ENCODE results near the gene PLA2G4A. TPM values are rescaled to one million over a fixed set of nuclear protein-coding genes. Genes with fewer than 3 reads are reported as not detected.

Gene PLA2G4A
- total and polyA plus RNA-seq, 2 donors (not counting 1 experiment from before 2014, with no cell fraction given): 0.15 TPM; not detected in 1

GRCh38 chr1:186966456-186966855 lies 137.7 kb downstream of the PLA2G4A start:
- ATAC-seq (ENCODE audit: low read depth): no peak
- intact Hi-C loops (cut with micrococcal nuclease): no loop called here

DNA sequence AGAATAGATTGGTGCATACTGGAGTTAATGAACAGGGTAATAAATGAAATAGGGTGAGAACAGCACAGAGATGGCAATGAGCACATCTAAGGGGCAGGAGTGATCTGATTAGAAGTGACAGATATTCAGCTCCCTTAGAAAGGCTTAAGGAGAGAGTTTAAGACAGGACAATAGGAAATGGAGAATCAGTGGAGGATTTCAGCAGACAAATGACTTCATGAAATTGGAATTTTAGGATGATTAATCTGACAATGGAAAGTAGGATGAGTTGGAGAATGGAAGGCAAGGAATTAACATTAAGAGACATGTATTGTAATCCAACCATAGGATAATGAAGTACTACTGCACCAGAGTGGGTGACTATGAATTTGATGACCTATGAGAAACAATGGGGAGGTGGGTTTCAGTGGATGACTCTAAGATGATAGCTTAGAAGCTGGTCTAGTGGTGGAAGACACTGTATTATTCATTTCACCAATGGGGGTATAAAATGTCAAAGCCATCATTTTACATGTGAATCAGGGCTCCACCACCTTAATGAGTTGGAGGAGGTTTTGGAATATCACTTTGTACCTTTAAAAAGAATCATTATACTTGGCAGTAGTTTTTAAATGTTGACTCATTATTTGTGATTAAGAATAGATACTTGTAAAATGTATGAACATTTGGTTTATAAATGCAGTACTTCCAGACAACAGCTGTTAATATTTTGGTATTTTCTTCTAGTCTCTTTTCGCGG lies 139.1 kb downstream of the PLA2G4A start:
- DNase-seq (no peak), ATAC-seq (ENCODE audit: low read depth) (no peak)
- H3K4me2 ChIP-seq (replicated peaks; ENCODE audit: low read depth, low read length, poor library complexity, severe bottlenecking): no peak overlapping the region
- ChIA-PET CTCF (no interaction called here), POLR2A (no interaction called here)
- Mint-ChIP-seq H3K27me3 (no peaks in the 10 kb centered on the region), H3K27ac (no peak overlapping the region), H3K4me1 (no peaks in the 10 kb centered on the region), H3K4me3 (no peak overlapping the region), H3K9me3 (ENCODE audit: insufficient read depth) (no peaks in the 10 kb centered on the region)
- intact Hi-C loops (cut with micrococcal nuclease): no loop called here
- H3K79me2 ChIP-seq (ENCODE audit: control insufficient read depth, insufficient read depth, low read length): no peaks in the 10 kb centered on the region
- H3K4me3 ChIP-seq (ENCODE audit: control extremely low read depth in 1 of 5, extremely low read depth in 1 of 5, insufficient read depth in 1 of 5, low read depth in 2 of 5, low read length in 4 of 5): no peak overlapping the region
- no peak for TF ChIP-seq EZH2 (IDR thresholded peaks at IDR 0.05; ENCODE audit: borderline replicate concordance, insufficient read depth, low read depth, low read length, poor library complexity, severe bottlenecking)
- TF ChIP-seq, protein P1, sequence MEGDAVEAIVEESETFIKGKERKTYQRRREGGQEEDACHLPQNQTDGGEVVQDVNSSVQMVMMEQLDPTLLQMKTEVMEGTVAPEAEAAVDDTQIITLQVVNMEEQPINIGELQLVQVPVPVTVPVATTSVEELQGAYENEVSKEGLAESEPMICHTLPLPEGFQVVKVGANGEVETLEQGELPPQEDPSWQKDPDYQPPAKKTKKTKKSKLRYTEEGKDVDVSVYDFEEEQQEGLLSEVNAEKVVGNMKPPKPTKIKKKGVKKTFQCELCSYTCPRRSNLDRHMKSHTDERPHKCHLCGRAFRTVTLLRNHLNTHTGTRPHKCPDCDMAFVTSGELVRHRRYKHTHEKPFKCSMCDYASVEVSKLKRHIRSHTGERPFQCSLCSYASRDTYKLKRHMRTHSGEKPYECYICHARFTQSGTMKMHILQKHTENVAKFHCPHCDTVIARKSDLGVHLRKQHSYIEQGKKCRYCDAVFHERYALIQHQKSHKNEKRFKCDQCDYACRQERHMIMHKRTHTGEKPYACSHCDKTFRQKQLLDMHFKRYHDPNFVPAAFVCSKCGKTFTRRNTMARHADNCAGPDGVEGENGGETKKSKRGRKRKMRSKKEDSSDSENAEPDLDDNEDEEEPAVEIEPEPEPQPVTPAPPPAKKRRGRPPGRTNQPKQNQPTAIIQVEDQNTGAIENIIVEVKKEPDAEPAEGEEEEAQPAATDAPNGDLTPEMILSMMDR (IDR thresholded peaks at IDR 0.05): no peak
- H3K27me3 ChIP-seq (replicated peaks in 1 of 4; ENCODE audit: control extremely low read depth in 1 of 4, control insufficient read depth in 3 of 4, insufficient read depth in 4 of 4, low read length in 3 of 4): no peaks in the 10 kb centered on the region
- H3K4me1 ChIP-seq (ENCODE audit: control insufficient read depth in 2 of 2, insufficient read depth in 2 of 2, low read length in 2 of 2): no peaks in the 10 kb centered on the region
- H4K20me1 ChIP-seq (ENCODE audit: control insufficient read depth, insufficient read depth, low read length, poor library complexity, severe bottlenecking): no peaks in the 10 kb centered on the region
- no peaks in the 10 kb centered on the region for H3K36me3 ChIP-seq (replicated peaks in 1 of 2; ENCODE audit: control extremely low read depth in 1 of 2, control insufficient read depth in 1 of 2, extremely low read depth in 1 of 2, insufficient read depth in 2 of 2, low read length in 1 of 2)
- H2AFZ ChIP-seq (ENCODE audit: insufficient read depth, low read depth, low read length, poor library complexity, severe bottlenecking): no peak overlapping the region
- no peaks in the 10 kb centered on the region for H3K9me3 ChIP-seq (ENCODE audit: control extremely low read depth in 1 of 3, control insufficient read depth in 2 of 3, insufficient read depth in 1 of 3, low read length in 2 of 3)
- no CpG with 5 or more reads among the region's 2 CpGs for WGBS (ENCODE audit: insufficient coverage)
- no peak overlapping the region for H3K27ac ChIP-seq (ENCODE audit: low read length in 2 of 2)
- no peak overlapping the region for H3K9ac ChIP-seq (ENCODE audit: low read length)

More at GRCh38 chr1:186966456-186966855, 137.7 kb downstream of the PLA2G4A start:
- no peaks in the 10 kb centered on the region for H3K79me2 ChIP-seq (ENCODE audit: control insufficient read depth, insufficient read depth, low read length)
- H3K4me3 ChIP-seq (ENCODE audit: control extremely low read depth in 1 of 5, extremely low read depth in 1 of 5, insufficient read depth in 1 of 5, low read depth in 2 of 5, low read length in 4 of 5): no peak overlapping the region
- no peaks in the 10 kb centered on the region for H3K4me1 ChIP-seq (ENCODE audit: control insufficient read depth in 2 of 2, insufficient read depth in 2 of 2, low read length in 2 of 2)
- ChIA-PET CTCF (no interaction called here), POLR2A (no interaction called here)
- no peaks in the 10 kb centered on the region for H3K36me3 ChIP-seq (replicated peaks in 1 of 2; ENCODE audit: control extremely low read depth in 1 of 2, control insufficient read depth in 1 of 2, extremely low read depth in 1 of 2, insufficient read depth in 2 of 2, low read length in 1 of 2)
- no peak overlapping the region for H3K27ac ChIP-seq (ENCODE audit: low read length in 2 of 2)
- H3K9ac ChIP-seq (ENCODE audit: low read length): no peak overlapping the region
- H4K20me1 ChIP-seq (ENCODE audit: control insufficient read depth, insufficient read depth, low read length, poor library complexity, severe bottlenecking): no peaks in the 10 kb centered on the region
- H3K27me3 ChIP-seq (replicated peaks in 1 of 4; ENCODE audit: control extremely low read depth in 1 of 4, control insufficient read depth in 3 of 4, insufficient read depth in 4 of 4, low read length in 3 of 4): no peaks in the 10 kb centered on the region
- H3K27me3 Mint-ChIP-seq: no peaks in the 10 kb centered on the region
- H3K4me2 ChIP-seq (replicated peaks; ENCODE audit: low read depth, low read length, poor library complexity, severe bottlenecking): no peak overlapping the region
- H3K4me3 Mint-ChIP-seq: no peak overlapping the region
- TF ChIP-seq EZH2 (IDR thresholded peaks at IDR 0.05; ENCODE audit: borderline replicate concordance, insufficient read depth, low read depth, low read length, poor library complexity, severe bottlenecking): no peak
- TF ChIP-seq, protein P1 (IDR thresholded peaks at IDR 0.05): no peak
- WGBS (ENCODE audit: insufficient coverage): 50% methylated on average over 1 of the region's 4 CpGs
- no peak for DNase-seq
- H3K4me1 Mint-ChIP-seq: no peaks in the 10 kb centered on the region
- H3K27ac Mint-ChIP-seq: no peak overlapping the region
- H3K9me3 ChIP-seq (ENCODE audit: control extremely low read depth in 1 of 3, control insufficient read depth in 2 of 3, insufficient read depth in 1 of 3, low read length in 2 of 3): no peaks in the 10 kb centered on the region
- H3K9me3 Mint-ChIP-seq (ENCODE audit: insufficient read depth): no peaks in the 10 kb centered on the region
- no peak overlapping the region for H2AFZ ChIP-seq (ENCODE audit: insufficient read depth, low read depth, low read length, poor library complexity, severe bottlenecking)

Data from B cell (primary cell).